ENCODE results near the gene MYO18A.
"Not testable (repeated sequence)": the region's sequence is repeated elsewhere in the genome, so short reads cannot be mapped to it uniquely, and the experiment has no call there.

Gene MYO18A

GRCh38 chr17:29180034-29180787 is at the start of gene MYO18A:
TSS of gene MYO18A (minus strand) at chr17:29180398. CDS start at chr17:29166940, 13,458 bp downstream.
- Mint-ChIP-seq H3K9me3 (no peaks in the 10 kb centered on the region), H3K27me3 (no peaks in the 10 kb centered on the region), H3K36me3 (ENCODE audit: low read depth) (no peaks in the 10 kb centered on the region), H3K4me3 (peak within 1 kb of the TSS; percentile 32), H3K4me1 (peaks cover 30% of the 10 kb centered on the region), H3K27ac (no peak within 1 kb of the TSS)
- DNase-seq, result peak; percentile 84
- ATAC-seq, result peak; percentile 96

DNA sequence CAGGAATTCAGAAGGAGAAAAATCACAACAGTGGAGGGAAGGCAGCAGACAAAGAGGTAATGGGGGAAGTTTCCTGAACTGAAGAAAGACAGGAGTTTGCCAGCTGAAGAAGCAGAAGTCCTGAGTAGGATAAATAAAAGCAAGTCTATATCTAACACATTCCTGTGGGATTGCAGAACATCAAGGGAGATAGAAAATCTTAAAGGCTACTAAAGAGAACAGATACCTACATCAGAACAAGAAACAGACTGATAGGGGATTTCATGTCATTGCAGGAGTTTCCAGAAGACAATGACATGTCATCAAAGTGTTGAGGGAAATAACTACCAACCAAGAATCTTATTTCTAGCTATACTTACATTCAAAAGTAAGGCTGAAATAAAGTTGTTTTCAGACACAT is 45.2 kb upstream of the MYO18A start:
- Mint-ChIP-seq H3K27me3 (peaks cover 2% of the 10 kb centered on the region), H3K4me3 (no peak overlapping the region), H3K4me1 (peaks cover 2% of the 10 kb centered on the region), H3K36me3 (ENCODE audit: low read depth) (no peaks in the 10 kb centered on the region), H3K9me3 (no peaks in the 10 kb centered on the region), H3K27ac (no peak overlapping the region)
- DNase-seq (no peak), ATAC-seq (no peak)

DNA sequence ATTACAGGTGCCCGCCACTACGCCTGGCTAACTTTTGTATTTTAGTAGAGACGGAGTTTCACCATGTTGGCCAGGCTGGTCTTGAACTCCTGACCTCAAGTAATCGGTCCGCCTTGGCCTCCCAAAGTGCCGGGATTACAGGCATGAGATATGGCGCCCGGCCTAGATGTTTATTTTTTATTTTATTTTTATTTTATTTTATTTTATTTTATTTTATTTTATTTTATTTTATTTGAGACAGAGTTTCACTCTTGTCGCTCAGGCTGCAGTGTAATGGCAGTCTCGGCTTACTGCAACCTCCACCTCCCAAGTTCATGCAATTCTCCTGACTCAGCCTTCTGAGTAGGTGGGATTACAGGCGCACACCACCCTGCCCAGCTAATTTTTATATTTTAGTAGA is 41.1 kb upstream of the MYO18A start:
- not testable (repeated sequence) for H3K27me3 Mint-ChIP-seq; ATAC-seq; H3K4me3 Mint-ChIP-seq; H3K36me3 Mint-ChIP-seq (ENCODE audit: low read depth); H3K27ac Mint-ChIP-seq; DNase-seq; H3K9me3 Mint-ChIP-seq; H3K4me1 Mint-ChIP-seq

GRCh38 chr17:29219378-29220047 is 39.3 kb upstream of the MYO18A start:
- Mint-ChIP-seq H3K4me1 (peaks cover 4% of the 10 kb centered on the region), H3K9me3 (no peaks in the 10 kb centered on the region), H3K4me3 (no peak overlapping the region), H3K36me3 (ENCODE audit: low read depth) (no peaks in the 10 kb centered on the region), H3K27me3 (no peaks in the 10 kb centered on the region), H3K27ac (no peak overlapping the region)
- ATAC-seq (peak; percentile 90), DNase-seq (peak; percentile 81)

DNA sequence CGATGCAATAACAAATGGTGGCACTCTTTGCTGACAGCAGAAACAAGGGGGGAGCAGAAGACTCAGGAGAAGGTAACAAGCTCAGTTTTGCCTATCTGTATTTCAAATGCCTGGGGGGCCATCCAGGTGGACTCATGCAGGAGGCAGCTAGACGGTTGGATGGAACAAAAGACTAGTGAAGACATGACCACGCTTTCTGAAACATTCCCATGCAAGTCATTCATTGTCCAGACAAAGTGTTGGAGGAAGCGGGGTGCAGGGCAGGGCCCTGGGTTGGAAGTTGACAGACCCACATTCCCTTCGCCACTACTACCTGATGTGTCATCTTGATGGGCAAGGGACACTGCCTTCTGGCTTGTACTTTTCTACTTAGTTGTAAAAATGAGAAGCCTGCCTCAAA is 36.7 kb upstream of the MYO18A start:
- no peak overlapping the region for H3K4me3 Mint-ChIP-seq
- no peaks in the 10 kb centered on the region for H3K36me3 Mint-ChIP-seq (ENCODE audit: low read depth)
- DNase-seq, result no peak
- H3K27me3 Mint-ChIP-seq, result peaks cover 2% of the 10 kb centered on the region
- H3K27ac Mint-ChIP-seq, result no peak overlapping the region
- no peak for ATAC-seq
- H3K4me1 Mint-ChIP-seq, result peaks cover 4% of the 10 kb centered on the region
- no peaks in the 10 kb centered on the region for H3K9me3 Mint-ChIP-seq

- no peak overlapping the region for H3K4me3 Mint-ChIP-seq
- no peaks in the 10 kb centered on the region for H3K9me3 Mint-ChIP-seq
- H3K36me3 Mint-ChIP-seq (ENCODE audit: low read depth), result no peaks in the 10 kb centered on the region
- no peak overlapping the region for H3K27ac Mint-ChIP-seq
- peaks cover 2% of the 10 kb centered on the region for H3K27me3 Mint-ChIP-seq
- no peak for DNase-seq
- peaks cover 4% of the 10 kb centered on the region for H3K4me1 Mint-ChIP-seq
- ATAC-seq, result no peak
Measured at GRCh38 chr17:29216181-29216580, 36.0 kb upstream of the MYO18A start.

DNA sequence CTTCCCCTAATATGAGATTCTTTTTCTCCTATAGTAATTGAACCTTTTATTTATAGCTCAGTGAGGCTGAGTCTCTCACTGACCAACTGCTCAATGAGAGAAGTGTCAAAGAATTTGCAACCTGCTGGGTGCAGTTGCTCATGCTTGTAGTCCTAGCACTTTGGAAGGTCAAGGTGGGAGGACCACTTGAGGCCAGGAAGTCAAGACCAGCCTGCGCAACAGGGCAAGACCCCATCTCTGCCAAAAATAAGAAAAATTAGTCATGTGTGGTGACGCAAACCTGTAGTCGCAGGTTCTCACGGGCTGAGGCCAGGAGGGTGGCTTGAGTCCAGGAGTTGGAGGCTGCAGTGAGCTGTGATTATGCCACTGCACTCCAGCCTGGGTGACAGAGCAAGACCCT is 35.5 kb upstream of the MYO18A start:
- H3K4me1 Mint-ChIP-seq, result peaks cover 4% of the 10 kb centered on the region
- no peak overlapping the region for H3K27ac Mint-ChIP-seq
- H3K4me3 Mint-ChIP-seq, result no peak overlapping the region
- peaks cover 2% of the 10 kb centered on the region for H3K27me3 Mint-ChIP-seq
- H3K9me3 Mint-ChIP-seq, result no peaks in the 10 kb centered on the region
- H3K36me3 Mint-ChIP-seq (ENCODE audit: low read depth), result no peaks in the 10 kb centered on the region
- ATAC-seq (no peak), DNase-seq (no peak)

GRCh38 chr17:29215174-29215573 is 35.0 kb upstream of the MYO18A start:
- Mint-ChIP-seq H3K27ac (no peak overlapping the region), H3K9me3 (no peaks in the 10 kb centered on the region), H3K4me1 (peaks cover 4% of the 10 kb centered on the region), H3K27me3 (peaks cover 2% of the 10 kb centered on the region), H3K36me3 (ENCODE audit: low read depth) (no peaks in the 10 kb centered on the region), H3K4me3 (no peak overlapping the region)
- ATAC-seq (no peak), DNase-seq (no peak)

DNA sequence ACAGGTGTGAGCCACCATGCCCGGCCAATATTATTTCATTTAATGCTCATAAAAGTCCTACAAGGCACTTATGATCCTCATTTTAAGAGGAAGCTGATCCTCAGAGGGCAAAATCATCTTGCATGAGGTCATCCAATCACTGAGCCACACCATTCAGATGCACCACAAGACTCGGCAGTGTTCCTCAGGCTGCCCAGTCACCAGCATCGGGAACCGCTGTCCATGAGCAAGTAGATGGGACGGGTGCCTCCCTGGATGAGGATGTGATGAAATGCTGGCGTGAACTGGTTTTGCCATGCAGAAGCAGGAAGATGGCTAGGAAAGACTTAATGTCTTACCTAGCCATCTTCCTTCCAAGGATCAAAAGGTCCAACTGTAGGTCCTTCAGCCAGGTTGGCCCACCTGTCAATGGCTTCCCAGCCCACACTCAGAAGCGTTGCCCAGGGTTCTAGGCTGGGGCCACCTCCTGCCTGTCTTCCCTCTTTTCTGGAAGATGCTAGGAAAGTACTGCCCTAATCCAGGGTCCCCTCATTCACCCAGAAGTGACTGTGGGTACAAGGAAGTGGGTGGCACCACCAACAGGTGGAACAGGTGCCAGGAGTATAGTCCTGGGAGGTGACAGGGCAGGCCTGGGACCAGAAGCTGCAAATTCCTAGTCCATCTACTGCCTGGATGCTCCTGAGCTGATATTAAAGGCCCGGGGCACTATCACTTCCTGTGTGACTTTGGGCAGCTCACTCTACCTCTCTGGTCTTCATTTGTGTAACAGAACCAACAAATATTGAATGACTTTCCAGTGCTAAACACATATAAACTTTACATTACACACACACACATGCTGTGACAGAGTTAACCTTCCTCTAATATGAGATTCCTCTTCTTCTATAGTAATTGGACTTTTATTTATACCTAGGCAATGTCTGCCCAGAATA is 34.3 kb upstream of the MYO18A start:
- Mint-ChIP-seq H3K27me3 (peaks cover 2% of the 10 kb centered on the region), H3K4me3 (no peak overlapping the region), H3K27ac (no peak overlapping the region), H3K36me3 (ENCODE audit: low read depth) (no peaks in the 10 kb centered on the region), H3K4me1 (peaks cover under 1% of the 10 kb centered on the region), H3K9me3 (no peaks in the 10 kb centered on the region)
- DNase-seq, result no peak
- ATAC-seq, result no peak

- Mint-ChIP-seq H3K36me3 (ENCODE audit: low read depth) (no peaks in the 10 kb centered on the region), H3K4me1 (no peaks in the 10 kb centered on the region), H3K4me3 (no peak overlapping the region), H3K27me3 (peaks cover 2% of the 10 kb centered on the region), H3K9me3 (no peaks in the 10 kb centered on the region), H3K27ac (no peak overlapping the region)
- ATAC-seq (no peak), DNase-seq (no peak)
Measured at GRCh38 chr17:29212681-29213121, 32.5 kb upstream of the MYO18A start.

- no peaks in the 10 kb centered on the region for H3K36me3 Mint-ChIP-seq (ENCODE audit: low read depth)
- ATAC-seq (no peak), DNase-seq (no peak)
- no peaks in the 10 kb centered on the region for H3K4me1 Mint-ChIP-seq
- H3K27ac Mint-ChIP-seq, result no peak overlapping the region
- H3K9me3 Mint-ChIP-seq, result no peaks in the 10 kb centered on the region
- peaks cover 2% of the 10 kb centered on the region for H3K27me3 Mint-ChIP-seq
- H3K4me3 Mint-ChIP-seq, result no peak overlapping the region
Measured at GRCh38 chr17:29212094-29212631, 32.0 kb upstream of the MYO18A start.

DNA sequence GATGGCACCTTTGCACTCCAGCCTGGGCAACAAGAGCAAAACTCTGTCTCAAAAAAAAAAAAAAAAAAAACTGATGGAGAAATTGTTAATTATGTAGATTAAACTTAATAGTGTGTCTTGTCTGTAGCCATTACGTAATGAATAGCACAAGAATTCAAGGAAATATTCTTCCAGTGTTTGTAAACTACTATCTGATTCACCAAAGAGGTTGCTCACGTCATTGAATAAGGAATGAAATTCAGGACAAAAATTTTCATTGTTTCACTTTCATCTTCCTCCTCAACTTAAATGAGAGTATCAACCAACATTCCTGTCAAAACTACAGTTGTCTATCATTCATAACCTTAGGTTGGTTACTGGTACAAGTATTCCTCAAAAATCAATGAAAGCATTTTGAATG is 30.7 kb upstream of the MYO18A start:
- Mint-ChIP-seq H3K36me3 (ENCODE audit: low read depth) (no peaks in the 10 kb centered on the region), H3K4me3 (no peak overlapping the region), H3K4me1 (no peaks in the 10 kb centered on the region), H3K27me3 (peaks cover 2% of the 10 kb centered on the region), H3K27ac (no peak overlapping the region), H3K9me3 (no peaks in the 10 kb centered on the region)
- ATAC-seq (no peak), DNase-seq (no peak)

- H3K36me3 Mint-ChIP-seq (ENCODE audit: low read depth), result no peaks in the 10 kb centered on the region
- H3K4me3 Mint-ChIP-seq, result no peak overlapping the region
Measured at GRCh38 chr17:29209073-29209472, 28.9 kb upstream of the MYO18A start.

GRCh38 chr17:29207975-29208374 is 27.8 kb upstream of the MYO18A start:
- H3K9me3 Mint-ChIP-seq, result no peaks in the 10 kb centered on the region
- no peaks in the 10 kb centered on the region for H3K36me3 Mint-ChIP-seq (ENCODE audit: low read depth)
- ATAC-seq (no peak), DNase-seq (no peak)
- peaks cover 4% of the 10 kb centered on the region for H3K27me3 Mint-ChIP-seq
- H3K27ac Mint-ChIP-seq, result no peak overlapping the region
- H3K4me3 Mint-ChIP-seq, result no peak overlapping the region
- H3K4me1 Mint-ChIP-seq, result no peaks in the 10 kb centered on the region

More at GRCh38 chr17:29209073-29209472, 28.9 kb upstream of the MYO18A start:
- Mint-ChIP-seq H3K9me3 (no peaks in the 10 kb centered on the region), H3K4me1 (no peaks in the 10 kb centered on the region), H3K27ac (no peak overlapping the region), H3K27me3 (peaks cover 6% of the 10 kb centered on the region)
- DNase-seq (no peak), ATAC-seq (no peak)

Data from activated naive CD8-positive, alpha-beta T cell treated with anti-CD3 and anti-CD28 coated beads, Interleukin-2, amount 50 U/mL, for 24 hours (primary cell).